ENCODE measurements around the gene RGS9. TPM values are rescaled to one million over a fixed set of nuclear protein-coding genes. Genes with fewer than 3 reads are reported as not detected.

The RGS9 gene
- total and polyA plus RNA-seq, 2 of the 13 experiments (the other 11 are each of a cell fraction or from before 2014, with no cell fraction given): 0.44 to 0.74 TPM

DNA sequence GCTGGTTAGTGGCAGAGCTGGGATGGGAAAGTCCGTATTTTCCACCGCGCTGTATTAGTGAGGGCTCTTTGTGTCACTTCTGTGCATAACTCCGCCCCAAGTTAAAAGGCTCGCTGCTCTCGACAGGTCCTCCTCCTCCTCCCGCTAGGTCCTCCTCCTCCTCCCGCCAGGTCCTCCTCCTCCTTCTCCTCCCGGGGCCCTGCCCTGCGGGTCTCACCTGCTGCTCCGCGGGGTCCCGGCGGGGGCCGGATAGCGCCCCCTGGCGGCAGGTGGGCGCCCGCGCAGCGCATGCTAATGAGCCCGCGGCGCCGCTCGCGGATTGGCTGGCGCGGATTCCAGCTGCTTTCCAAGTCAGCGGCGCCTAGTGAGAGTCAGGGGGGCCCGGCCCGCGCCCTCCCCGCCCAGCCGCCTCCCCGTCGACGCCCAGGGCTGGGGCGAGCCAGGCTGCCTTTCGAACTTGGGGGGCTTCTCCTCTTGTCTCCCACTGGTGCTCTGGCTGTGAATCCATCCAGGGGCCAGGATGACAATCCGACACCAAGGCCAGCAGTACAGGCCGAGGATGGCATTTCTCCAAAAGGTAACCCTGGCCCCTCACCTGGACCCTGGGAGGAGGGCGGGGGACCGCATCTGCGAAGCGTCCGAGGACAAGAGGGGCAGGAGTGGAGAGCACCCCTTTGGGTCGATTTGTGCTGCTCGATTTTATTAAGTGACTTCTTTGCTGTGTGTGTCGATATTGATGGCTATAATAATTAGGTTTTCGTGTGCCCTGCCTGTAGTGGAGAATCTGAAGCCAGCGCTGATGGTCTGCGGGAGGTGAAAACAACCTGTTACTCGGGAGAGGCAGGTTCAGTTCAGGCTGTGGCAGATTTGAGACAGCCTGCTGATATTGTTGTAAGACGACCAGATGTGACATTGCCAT lies at the start of gene RGS9 (continued):
- TF ChIP-seq POGK (CRISPR knock-in tag; conservative IDR thresholded peaks at IDR 0.05): 0 out of 2 replicates have a peak, but pooled peaks have one; percentile 52
- TF ChIP-seq ZNF331 (CRISPR knock-in tag; IDR thresholded peaks at IDR 0.05): peak; percentile 44; the same call in 1 of the 2 replicates
- 0 out of 2 replicates have a peak, but pooled peaks have one; percentile 30 for TF ChIP-seq ZNF639 (CRISPR knock-in tag; conservative IDR thresholded peaks at IDR 0.05)
- TF ChIP-seq MBNL3 (CRISPR knock-in tag; conservative IDR thresholded peaks at IDR 0.05): no peak
- TF ChIP-seq, protein P1, sequence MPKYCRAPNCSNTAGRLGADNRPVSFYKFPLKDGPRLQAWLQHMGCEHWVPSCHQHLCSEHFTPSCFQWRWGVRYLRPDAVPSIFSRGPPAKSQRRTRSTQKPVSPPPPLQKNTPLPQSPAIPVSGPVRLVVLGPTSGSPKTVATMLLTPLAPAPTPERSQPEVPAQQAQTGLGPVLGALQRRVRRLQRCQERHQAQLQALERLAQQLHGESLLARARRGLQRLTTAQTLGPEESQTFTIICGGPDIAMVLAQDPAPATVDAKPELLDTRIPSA (CRISPR knock-in tag; IDR thresholded peaks at IDR 0.05; ENCODE audit: borderline replicate concordance): peak; percentile 72; the same call in 1 of the 2 replicates
- TF ChIP-seq RFX5 (IDR thresholded peaks at IDR 0.05; ENCODE audit: low read depth, low read length): 0 out of 2 replicates have a peak, but pooled peaks have one; percentile 14
- TF ChIP-seq ZNF788 (CRISPR knock-in tag; IDR thresholded peaks at IDR 0.05; ENCODE audit: borderline replicate concordance): peak; percentile 41; the same call in 1 of the 2 replicates
- peak; percentile 32; the same call in 1 of the 2 replicates for TF ChIP-seq ZNF124 (CRISPR knock-in tag; IDR thresholded peaks at IDR 0.05)
- TF ChIP-seq, protein P2, sequence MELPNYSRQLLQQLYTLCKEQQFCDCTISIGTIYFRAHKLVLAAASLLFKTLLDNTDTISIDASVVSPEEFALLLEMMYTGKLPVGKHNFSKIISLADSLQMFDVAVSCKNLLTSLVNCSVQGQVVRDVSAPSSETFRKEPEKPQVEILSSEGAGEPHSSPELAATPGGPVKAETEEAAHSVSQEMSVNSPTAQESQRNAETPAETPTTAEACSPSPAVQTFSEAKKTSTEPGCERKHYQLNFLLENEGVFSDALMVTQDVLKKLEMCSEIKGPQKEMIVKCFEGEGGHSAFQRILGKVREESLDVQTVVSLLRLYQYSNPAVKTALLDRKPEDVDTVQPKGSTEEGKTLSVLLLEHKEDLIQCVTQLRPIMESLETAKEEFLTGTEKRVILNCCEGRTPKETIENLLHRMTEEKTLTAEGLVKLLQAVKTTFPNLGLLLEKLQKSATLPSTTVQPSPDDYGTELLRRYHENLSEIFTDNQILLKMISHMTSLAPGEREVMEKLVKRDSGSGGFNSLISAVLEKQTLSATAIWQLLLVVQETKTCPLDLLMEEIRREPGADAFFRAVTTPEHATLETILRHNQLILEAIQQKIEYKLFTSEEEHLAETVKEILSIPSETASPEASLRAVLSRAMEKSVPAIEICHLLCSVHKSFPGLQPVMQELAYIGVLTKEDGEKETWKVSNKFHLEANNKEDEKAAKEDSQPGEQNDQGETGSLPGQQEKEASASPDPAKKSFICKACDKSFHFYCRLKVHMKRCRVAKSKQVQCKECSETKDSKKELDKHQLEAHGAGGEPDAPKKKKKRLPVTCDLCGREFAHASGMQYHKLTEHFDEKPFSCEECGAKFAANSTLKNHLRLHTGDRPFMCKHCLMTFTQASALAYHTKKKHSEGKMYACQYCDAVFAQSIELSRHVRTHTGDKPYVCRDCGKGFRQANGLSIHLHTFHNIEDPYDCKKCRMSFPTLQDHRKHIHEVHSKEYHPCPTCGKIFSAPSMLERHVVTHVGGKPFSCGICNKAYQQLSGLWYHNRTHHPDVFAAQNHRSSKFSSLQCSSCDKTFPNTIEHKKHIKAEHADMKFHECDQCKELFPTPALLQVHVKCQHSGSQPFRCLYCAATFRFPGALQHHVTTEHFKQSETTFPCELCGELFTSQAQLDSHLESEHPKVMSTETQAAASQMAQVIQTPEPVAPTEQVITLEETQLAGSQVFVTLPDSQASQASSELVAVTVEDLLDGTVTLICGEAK (IDR thresholded peaks at IDR 0.05): no peak
- TF ChIP-seq, protein P2 (CRISPR knock-in tag; IDR thresholded peaks at IDR 0.05): 0 out of 2 replicates have a peak, but pooled peaks have one; percentile 24
- no peak for TF ChIP-seq MTF1 (CRISPR knock-in tag; IDR thresholded peaks at IDR 0.05)
- TF ChIP-seq SALL1 (CRISPR knock-in tag; IDR thresholded peaks at IDR 0.05): peak; percentile 72; the same call in 1 of the 2 replicates

All from HepG2 (cell line).